H9 (cell line): ENCODE measurements around the gene FEV. TPM values are rescaled to one million over a fixed set of nuclear protein-coding genes. Genes with fewer than 3 reads are reported as not detected.

Experiments used
- DNase-seq: peaks from one replicate; pipeline ENCODE4 v3.0.0-alpha.2; 2017
- H2AFZ ChIP-seq: one replicate; pipeline ENCODE4 v1.6.1; 2013; ENCODE audit warnings: mild to moderate bottlenecking, low read length, control low read depth, moderate library complexity
- H2AK5ac ChIP-seq: 2 replicates; pipeline ENCODE4 v1.6.1; 2013; ENCODE audit warnings: low read length, control low read depth, mixed read lengths; ENCODE audit not compliant: insufficient read length
- H2BK120ac ChIP-seq: one replicate; pipeline ENCODE4 v1.6.1; 2013; ENCODE audit warnings: low read depth, mild to moderate bottlenecking, low read length, control low read depth, inconsistent platforms; ENCODE audit not compliant: poor library complexity, severe bottlenecking
- H2BK12ac ChIP-seq: 2 replicates; pipeline ENCODE4 v1.6.1; 2013; ENCODE audit warnings: low read length, control low read depth, mixed read lengths, low read depth; ENCODE audit not compliant: insufficient read length
- H2BK15ac ChIP-seq: 2 replicates; pipeline ENCODE4 v1.6.1; 2013; ENCODE audit warnings: low read depth, low read length, control low read depth
- H2BK20ac ChIP-seq: one replicate; pipeline ENCODE4 v1.6.1; 2013; ENCODE audit warnings: low read depth, mild to moderate bottlenecking, low read length, control low read depth, inconsistent platforms; ENCODE audit not compliant: poor library complexity, severe bottlenecking
- H2BK5ac ChIP-seq: 2 replicates; pipeline ENCODE4 v1.6.1; 2013; ENCODE audit warnings: low read length, control low read depth, mixed read lengths; ENCODE audit not compliant: insufficient read length
- H3K14ac ChIP-seq: 2 replicates; pipeline ENCODE4 v1.6.1; 2013; ENCODE audit warnings: low read length, control low read depth; ENCODE audit not compliant: insufficient read depth
- H3K18ac ChIP-seq: 2 replicates; pipeline ENCODE4 v1.6.1; 2013; ENCODE audit warnings: low read depth, mild to moderate bottlenecking, mixed read lengths, low read length, control low read depth; ENCODE audit not compliant: insufficient read length
- H3K23ac ChIP-seq: 2 replicates; pipeline ENCODE4 v1.6.1; 2013; ENCODE audit warnings: low read length, control low read depth, mixed read lengths, low read depth; ENCODE audit not compliant: insufficient read length
- H3K23me2 ChIP-seq: 2 replicates; pipeline ENCODE4 v1.6.1; 2013; ENCODE audit warnings: low read depth, mild to moderate bottlenecking, mixed read lengths, low read length, control low read depth; ENCODE audit not compliant: insufficient read length, poor library complexity, severe bottlenecking
- H3K27ac ChIP-seq: 2 replicates; pipeline ENCODE4 v1.5.1; 2013; ENCODE audit warnings: low read length, control low read depth, mixed read lengths, low read depth; ENCODE audit not compliant: insufficient read length
- H3K27me3 ChIP-seq: 2 replicates; pipeline ENCODE4 v1.6.1; 2013; ENCODE audit warnings: low read length, control low read depth, inconsistent platforms; ENCODE audit not compliant: insufficient read depth
- H3K4ac ChIP-seq: 2 replicates; pipeline ENCODE4 v1.6.1; 2013; ENCODE audit warnings: low read depth, mild to moderate bottlenecking, control low read depth, inconsistent platforms, low read length, moderate library complexity
- H3K4me1 ChIP-seq: 2 replicates; pipeline ENCODE4 v1.6.1; 2013; ENCODE audit warnings: low read length, control low read depth, inconsistent platforms; ENCODE audit not compliant: insufficient read depth
- H3K4me2 ChIP-seq: 2 replicates; pipeline ENCODE4 v1.6.1; 2013; ENCODE audit warnings: low read length, control low read depth, mixed read lengths; ENCODE audit not compliant: insufficient read length, insufficient read depth
- H3K56ac ChIP-seq: 2 replicates; pipeline ENCODE4 v1.6.1; 2013; ENCODE audit warnings: low read depth, mild to moderate bottlenecking, mixed read lengths, low read length, control low read depth; ENCODE audit not compliant: insufficient read length
- H3K79me1 ChIP-seq: 2 replicates; pipeline ENCODE4 v1.6.1; 2013; ENCODE audit warnings: low read depth, mild to moderate bottlenecking, moderate library complexity, low read length, control low read depth, inconsistent platforms; ENCODE audit not compliant: insufficient read depth, poor library complexity, severe bottlenecking
- H3K79me2 ChIP-seq: 2 replicates; pipeline ENCODE4 v1.6.1; 2013; ENCODE audit warnings: low read length, control low read depth, inconsistent platforms; ENCODE audit not compliant: insufficient read depth
- H3K9ac ChIP-seq: 2 replicates; pipeline ENCODE4 v1.6.1; 2013; ENCODE audit warnings: low read length, control low read depth, mixed read lengths; ENCODE audit not compliant: insufficient read length; ENCODE audit errors: extremely low read depth
- H3K9me3 ChIP-seq: one replicate; pipeline ENCODE4 v1.6.1; 2013; ENCODE audit warnings: low read depth, low read length, inconsistent platforms; ENCODE audit not compliant: control insufficient read depth
- H3T11ph ChIP-seq: one replicate; pipeline ENCODE4 v1.6.1; 2013; ENCODE audit warnings: mild to moderate bottlenecking, low read length, control low read depth, inconsistent platforms
- H4K20me1 ChIP-seq: one replicate; pipeline ENCODE4 v1.6.1; 2013; ENCODE audit not compliant: control insufficient read depth, insufficient read length, insufficient read depth
- H4K5ac ChIP-seq: 2 replicates; pipeline ENCODE4 v1.6.1; 2013; ENCODE audit warnings: low read depth, mild to moderate bottlenecking, mixed read lengths, low read length, control low read depth; ENCODE audit not compliant: insufficient read length
- H4K8ac ChIP-seq: replicated peaks from 2 replicates; pipeline ENCODE4 v1.6.1; 2013; ENCODE audit warnings: low read length, control low read depth, mixed read lengths, low read depth; ENCODE audit not compliant: insufficient read length
- H4K91ac ChIP-seq: 2 replicates; pipeline ENCODE4 v1.6.1; 2013; ENCODE audit warnings: low read depth, mild to moderate bottlenecking, moderate library complexity, mixed read lengths, low read length, control low read depth; ENCODE audit not compliant: insufficient read length
- H3K27ac Mint-ChIP-seq, 3 experiments: 2 replicates in 2 of 3; 3 replicates in 1 of 3; pipeline ENCODE4 v1.8.0; 2020 to 2021; ENCODE audit warnings: mixed read lengths in 3 of 3, mild to moderate bottlenecking in 1 of 3, moderate library complexity in 1 of 3
- H3K27me3 Mint-ChIP-seq: 2 replicates; pipeline ENCODE4 v1.8.0; 2021; ENCODE audit warnings: low read depth, mild to moderate bottlenecking, moderate library complexity, mixed read lengths
- H3K36me3 Mint-ChIP-seq, 3 experiments: 2 replicates in 2 of 3; 3 replicates in 1 of 3; pipeline ENCODE4 v1.8.0; 2020 to 2021; ENCODE audit warnings: low read depth in 3 of 3, mixed read lengths in 3 of 3; ENCODE audit not compliant: insufficient read depth in 1 of 3
- H3K4me1 Mint-ChIP-seq, 2 experiments: 2 replicates each; pipeline ENCODE4 v1.8.0; 2020; ENCODE audit warnings: mixed read lengths in 2 of 2
- H3K4me3 Mint-ChIP-seq, 2 experiments: 2 replicates in 1 of 2; 3 replicates in 1 of 2; pipeline ENCODE4 v1.8.0; 2020 to 2021; ENCODE audit warnings: mild to moderate bottlenecking in 2 of 2, mixed read lengths in 2 of 2, moderate library complexity in 1 of 2
- H3K9me3 Mint-ChIP-seq, 2 experiments: 2 replicates in 1 of 2; 3 replicates in 1 of 2; pipeline ENCODE4 v1.8.0; 2020; ENCODE audit warnings: mild to moderate bottlenecking in 2 of 2, mixed read lengths in 2 of 2, moderate library complexity in 1 of 2
- CTCF ChIP-seq: fragments of 200-600 bp; sonication (generic); conservative IDR thresholded peaks from 3 replicates; pipeline ENCODE4 v1.8.0; 2021; ENCODE audit warnings: antibody characterized with exemption, mild to moderate bottlenecking
- WGBS: extraction: QIAGEN DNeasy Blood & Tissue Kit; methylation state at CpG from one replicate; pipeline ENCODE4 v1.1.7; 2013; ENCODE audit warnings: missing lambda C conversion rate, low lambda C conversion rate, mixed read lengths; ENCODE audit not compliant: insufficient read length; ENCODE audit errors: extremely low coverage; 5-methylcytosine and 5-hydroxymethylcytosine counted together
- total RNA-seq: library from RNA; stranded (reverse); gene quantifications from 2 replicates; pipeline ENCODE4 v1.2.1, GENCODE V29; 2021

FEV gene
- total RNA-seq, 1 experiment from 2014 or later, result not detected

- no peak for TF ChIP-seq CTCF
- peaks cover 20% of the 10 kb centered on the region for H3K27me3 Mint-ChIP-seq
Measured at GRCh38 chr2:219021591-219021990, 36.6 kb upstream of the FEV start.

More at GRCh38 chr2:219021591-219021990, 36.6 kb upstream of the FEV start:
- WGBS, result no CpG with 5 or more reads among the region's 9 CpGs
- no peak overlapping the region for H3K9ac ChIP-seq
- H2AFZ ChIP-seq, result no peak overlapping the region
- no peak overlapping the region for H3K27ac ChIP-seq
- H3K4me3 Mint-ChIP-seq, result no peak overlapping the region
- H2BK20ac ChIP-seq, result no peak overlapping the region
- no peaks in the 10 kb centered on the region for H4K20me1 ChIP-seq
- H3K27ac Mint-ChIP-seq, result no peak overlapping the region
- no peak overlapping the region for H3K4ac ChIP-seq
- DNase-seq, result no peak
- no peak overlapping the region for H3K18ac ChIP-seq
- no peak overlapping the region for H3K56ac ChIP-seq
- H2AK5ac ChIP-seq, result no peak overlapping the region
- H3K36me3 Mint-ChIP-seq, result no peaks in the 10 kb centered on the region
- no peak overlapping the region for H3T11ph ChIP-seq
- no peaks in the 10 kb centered on the region for H3K79me1 ChIP-seq
- no peaks in the 10 kb centered on the region for H3K79me2 ChIP-seq
- no peaks in the 10 kb centered on the region for H3K4me1 ChIP-seq
- no peaks in the 10 kb centered on the region for H3K23me2 ChIP-seq
- no peak overlapping the region for H2BK5ac ChIP-seq
- no peak overlapping the region for H3K4me2 ChIP-seq
- no peak overlapping the region for H3K23ac ChIP-seq
- no peak overlapping the region for H2BK12ac ChIP-seq
- H4K91ac ChIP-seq, result no peak overlapping the region
- H3K4me1 Mint-ChIP-seq, result peaks cover 6 to 7% of the 10 kb centered on the region in 2 experiments
- no peak overlapping the region for H3K14ac ChIP-seq
- no peaks in the 10 kb centered on the region for H3K9me3 ChIP-seq
- H4K5ac ChIP-seq, result no peak overlapping the region
- no peak overlapping the region for H2BK15ac ChIP-seq
- no peak overlapping the region for H2BK120ac ChIP-seq
- no peak overlapping the region for H4K8ac ChIP-seq
- H3K27me3 ChIP-seq, result no peaks in the 10 kb centered on the region; the same call in 1 of the 2 replicates
- H3K9me3 Mint-ChIP-seq, result no peaks in the 10 kb centered on the region
